Mesodermal cell (in vitro differentiated cells): Measurements from ENCODE around the gene CCL28.
"Not testable (repeated sequence)": the region's sequence is repeated elsewhere in the genome, so short reads cannot be mapped to it uniquely, and the experiment has no call there.

ENCODE experiments used
- H3K27ac ChIP-seq: 2 replicates; pipeline ENCODE4 v1.7.0; 2013; ENCODE audit warnings: mild to moderate bottlenecking, low read depth, low read length, moderate library complexity; ENCODE audit not compliant: severe bottlenecking
- H3K36me3 ChIP-seq: 2 replicates; pipeline ENCODE4 v1.7.1; 2013; ENCODE audit warnings: mild to moderate bottlenecking, low read length, moderate library complexity; ENCODE audit not compliant: control insufficient read depth, insufficient read depth
- H3K4me1 ChIP-seq: one replicate; pipeline ENCODE4 v1.7.1; 2013; ENCODE audit warnings: mild to moderate bottlenecking, low read length; ENCODE audit not compliant: insufficient read depth, control insufficient read depth, poor library complexity, severe bottlenecking
- H3K4me3 ChIP-seq: 2 replicates; pipeline ENCODE4 v1.7.0; 2013; ENCODE audit warnings: low read length, control low read depth, mild to moderate bottlenecking; ENCODE audit not compliant: insufficient read depth, poor library complexity, severe bottlenecking; ENCODE audit errors: extremely low read depth
- H3K9me3 ChIP-seq: 2 replicates; pipeline ENCODE4 v1.7.1; 2013; ENCODE audit warnings: mild to moderate bottlenecking, low read length, moderate library complexity; ENCODE audit not compliant: control insufficient read depth
- WGBS, 2 experiments: methylation state at CpG; one replicate each; pipeline ENCODE4 v1.1.5; 2013; ENCODE audit warnings: missing lambda C conversion rate in 2 of 2; ENCODE audit not compliant: insufficient coverage in 2 of 2; 5-methylcytosine and 5-hydroxymethylcytosine counted together

CCL28 gene

GRCh38 chr5:43423086-43423485 lies 10.9 kb upstream of the CCL28 start:
- not testable (repeated sequence) for H3K4me1 ChIP-seq, H3K4me3 ChIP-seq, H3K9me3 ChIP-seq, H3K36me3 ChIP-seq, H3K27ac ChIP-seq
- 86 to 97% methylated on average over 5 of the region's 6 CpGs for WGBS, 2 experiments

DNA sequence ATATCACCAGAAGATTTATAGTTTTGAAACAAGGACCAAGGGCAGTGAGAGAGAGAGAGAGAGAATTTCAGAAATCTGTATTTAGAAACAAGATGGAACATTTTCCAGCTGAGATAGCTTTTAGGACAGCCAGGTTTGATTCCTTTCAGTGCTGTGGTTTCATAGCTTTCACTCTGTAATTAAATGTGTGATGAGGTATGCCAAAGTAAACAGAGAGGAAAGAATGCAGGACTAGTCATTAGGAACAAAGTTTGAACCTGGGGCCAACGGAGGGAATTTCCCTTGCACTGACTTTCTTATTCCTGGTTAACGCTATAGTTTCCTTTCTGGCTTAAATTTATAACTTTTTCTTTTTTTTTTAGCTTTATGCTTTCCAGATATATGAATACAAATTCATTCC lies 10.0 kb upstream of the CCL28 start:
- H3K4me3 ChIP-seq, result no peak overlapping the region
- H3K4me1 ChIP-seq, result no peaks in the 10 kb centered on the region
- WGBS, 2 experiments, result 67 to 83% methylated on average over 1 of the region's 2 CpGs
- no peak overlapping the region for H3K27ac ChIP-seq
- H3K9me3 ChIP-seq, result no peaks in the 10 kb centered on the region
- H3K36me3 ChIP-seq, result no peaks in the 10 kb centered on the region

- Histone ChIP-seq H3K4me1 (no peaks in the 10 kb centered on the region), H3K9me3 (no peaks in the 10 kb centered on the region), H3K27ac (no peak overlapping the region), H3K36me3 (no peaks in the 10 kb centered on the region), H3K4me3 (no peak overlapping the region)
- 91 to 96% methylated on average over 4 to 5 of the region's 7 CpGs for WGBS, 2 experiments
Measured at GRCh38 chr5:43421450-43422133, 9.4 kb upstream of the CCL28 start.

- no peak overlapping the region for H3K27ac ChIP-seq
- 79% methylated on average over 2 of the region's 4 CpGs; no CpG with 5 or more reads in 1 of the 2 experiments for WGBS, 2 experiments
- H3K4me1 ChIP-seq, result no peaks in the 10 kb centered on the region
- no peaks in the 10 kb centered on the region for H3K9me3 ChIP-seq
- no peak overlapping the region for H3K4me3 ChIP-seq
- H3K36me3 ChIP-seq, result no peaks in the 10 kb centered on the region
Measured at GRCh38 chr5:43420241-43420640, 8.1 kb upstream of the CCL28 start.

DNA sequence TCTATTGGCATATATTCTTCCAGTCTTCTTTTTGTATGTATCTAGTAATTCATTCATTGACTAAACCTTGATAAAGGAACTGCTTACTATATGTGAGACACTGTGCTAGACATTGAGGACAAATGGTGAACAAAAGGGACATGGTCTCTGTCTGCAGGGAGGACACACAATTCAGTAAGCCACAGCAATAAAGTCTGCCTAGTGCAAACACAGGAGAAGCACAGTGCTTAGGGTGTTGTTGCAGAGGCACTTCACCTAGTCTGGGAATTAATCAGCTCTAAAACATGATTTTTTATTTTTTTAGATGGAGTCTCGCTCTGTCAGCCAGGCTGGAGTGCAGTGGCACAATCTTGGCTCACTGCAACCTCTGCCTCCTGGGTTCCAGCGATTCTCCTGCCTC lies 6.4 kb upstream of the CCL28 start:
- WGBS, 2 experiments, result 89 to 92% methylated on average over 1 to 2 of the region's 2 CpGs
- Histone ChIP-seq H3K9me3 (no peaks in the 10 kb centered on the region), H3K36me3 (no peaks in the 10 kb centered on the region), H3K27ac (no peak overlapping the region), H3K4me3 (no peak overlapping the region), H3K4me1 (no peaks in the 10 kb centered on the region)

- 84 to 100% methylated on average over 1 to 2 of the region's 3 CpGs for WGBS, 2 experiments
- H3K4me3 ChIP-seq, result no peak overlapping the region
- H3K9me3 ChIP-seq, result no peaks in the 10 kb centered on the region
- no peak overlapping the region for H3K27ac ChIP-seq
- no peaks in the 10 kb centered on the region for H3K36me3 ChIP-seq
- H3K4me1 ChIP-seq, result no peaks in the 10 kb centered on the region
Measured at GRCh38 chr5:43416803-43417394, 4.7 kb upstream of the CCL28 start.

- H3K4me1 ChIP-seq, result no peaks in the 10 kb centered on the region
- WGBS, 2 experiments, result 100% methylated on average over 1 of the region's 3 CpGs
Measured at GRCh38 chr5:43415935-43416802, 4.0 kb upstream of the CCL28 start.

GRCh38 chr5:43413966-43414365 lies 1.8 kb upstream of the CCL28 start:
- 75% methylated on average over 1 of the region's 2 CpGs; no CpG with 5 or more reads in 1 of the 2 experiments for WGBS, 2 experiments
- H3K4me1 ChIP-seq, result no peaks in the 10 kb centered on the region
- H3K4me3 ChIP-seq, result no peak overlapping the region
- H3K36me3 ChIP-seq, result no peaks in the 10 kb centered on the region
- H3K27ac ChIP-seq, result no peak overlapping the region
- H3K9me3 ChIP-seq, result no peaks in the 10 kb centered on the region

More at GRCh38 chr5:43415935-43416802, 4.0 kb upstream of the CCL28 start:
- no peak overlapping the region for H3K4me3 ChIP-seq
- no peak overlapping the region for H3K27ac ChIP-seq
- no peaks in the 10 kb centered on the region for H3K9me3 ChIP-seq
- no peaks in the 10 kb centered on the region for H3K36me3 ChIP-seq

DNA sequence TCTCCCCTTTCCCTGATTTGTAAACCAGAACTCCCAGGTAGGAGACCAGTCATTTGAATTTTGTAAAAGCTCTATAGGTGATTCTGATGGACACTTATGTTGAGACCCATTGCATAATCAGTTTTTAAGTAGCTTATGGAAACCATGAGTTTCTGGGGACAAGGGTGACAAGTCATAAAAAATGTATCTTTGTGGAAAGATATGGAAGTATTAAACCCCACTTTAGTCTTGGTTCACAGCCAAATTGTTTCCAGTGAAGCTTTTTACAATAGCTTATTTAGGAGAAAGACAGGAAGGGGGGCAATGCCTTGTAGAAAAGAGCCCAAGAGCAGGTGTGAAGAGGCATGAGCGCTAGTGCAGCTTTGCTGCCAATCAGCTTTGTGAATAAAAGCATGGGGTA lies 453 bp upstream of the CCL28 start:
- Histone ChIP-seq H3K4me3 (no peak overlapping the region), H3K27ac (no peak overlapping the region), H3K4me1 (no peaks in the 10 kb centered on the region), H3K36me3 (no peaks in the 10 kb centered on the region), H3K9me3 (no peaks in the 10 kb centered on the region)
- WGBS, 2 experiments, result 83 to 100% methylated on average over 1 of the region's 1 CpG

- Histone ChIP-seq H3K27ac (no peak overlapping the region), H3K4me3 (no peak overlapping the region), H3K4me1 (no peaks in the 10 kb centered on the region), H3K9me3 (no peaks in the 10 kb centered on the region), H3K36me3 (no peaks in the 10 kb centered on the region)
- WGBS, 2 experiments, result 88 to 93% methylated on average over 2 to 3 of the region's 3 CpGs
Measured at GRCh38 chr5:43411495-43411894, 696 bp downstream of the CCL28 start.
